Measurements from ENCODE around the gene HOXA1.

HOXA1 gene

DNA sequence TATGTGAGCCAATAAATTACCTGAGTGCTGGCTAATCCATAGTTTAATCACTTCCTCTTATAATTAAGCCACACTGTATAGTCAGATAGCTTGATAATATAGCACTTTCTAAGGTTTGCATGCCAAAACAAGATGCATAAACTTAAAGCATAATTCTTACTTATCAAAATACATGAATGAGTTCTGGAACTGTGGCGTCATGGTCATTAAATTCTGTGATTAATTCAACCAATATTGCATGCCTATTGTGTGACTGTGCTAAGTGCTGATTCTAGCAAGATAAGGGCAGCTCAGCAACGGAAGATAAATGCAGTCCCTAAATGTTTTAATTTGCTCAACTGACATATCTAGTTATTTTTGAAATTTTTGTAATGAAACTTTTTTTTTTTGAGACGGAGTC is 29.7 kb downstream of the HOXA1 start:
- TF ChIP-seq CREB1 (IDR thresholded peaks at IDR 0.05; ENCODE audit: low read depth) (no peak), TAF1 (IDR thresholded peaks at IDR 0.05; ENCODE audit: low read depth) (no peak), NFIC (IDR thresholded peaks at IDR 0.05) (no peak), CEBPB (IDR thresholded peaks at IDR 0.05) (no peak), EGR1 (IDR thresholded peaks at IDR 0.05) (no peak), FOXM1 (IDR thresholded peaks at IDR 0.05; ENCODE audit: borderline replicate concordance, low read depth) (no peak), YY1 (IDR thresholded peaks at IDR 0.05; ENCODE audit: low read depth) (no peak), TCF12 (IDR thresholded peaks at IDR 0.05; ENCODE audit: low read depth) (no peak), EP300 (IDR thresholded peaks at IDR 0.05; ENCODE audit: borderline replicate concordance) (no peak), RAD21 (IDR thresholded peaks at IDR 0.05; ENCODE audit: low read depth) (no peak), ZBTB7A (IDR thresholded peaks at IDR 0.05; ENCODE audit: low read depth) (no peak), TEAD4 (IDR thresholded peaks at IDR 0.05) (no peak)
- TF ChIP-seq, protein P1, sequence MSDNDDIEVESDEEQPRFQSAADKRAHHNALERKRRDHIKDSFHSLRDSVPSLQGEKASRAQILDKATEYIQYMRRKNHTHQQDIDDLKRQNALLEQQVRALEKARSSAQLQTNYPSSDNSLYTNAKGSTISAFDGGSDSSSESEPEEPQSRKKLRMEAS (IDR thresholded peaks at IDR 0.05) = no peak
- TF ChIP-seq, protein P2, sequence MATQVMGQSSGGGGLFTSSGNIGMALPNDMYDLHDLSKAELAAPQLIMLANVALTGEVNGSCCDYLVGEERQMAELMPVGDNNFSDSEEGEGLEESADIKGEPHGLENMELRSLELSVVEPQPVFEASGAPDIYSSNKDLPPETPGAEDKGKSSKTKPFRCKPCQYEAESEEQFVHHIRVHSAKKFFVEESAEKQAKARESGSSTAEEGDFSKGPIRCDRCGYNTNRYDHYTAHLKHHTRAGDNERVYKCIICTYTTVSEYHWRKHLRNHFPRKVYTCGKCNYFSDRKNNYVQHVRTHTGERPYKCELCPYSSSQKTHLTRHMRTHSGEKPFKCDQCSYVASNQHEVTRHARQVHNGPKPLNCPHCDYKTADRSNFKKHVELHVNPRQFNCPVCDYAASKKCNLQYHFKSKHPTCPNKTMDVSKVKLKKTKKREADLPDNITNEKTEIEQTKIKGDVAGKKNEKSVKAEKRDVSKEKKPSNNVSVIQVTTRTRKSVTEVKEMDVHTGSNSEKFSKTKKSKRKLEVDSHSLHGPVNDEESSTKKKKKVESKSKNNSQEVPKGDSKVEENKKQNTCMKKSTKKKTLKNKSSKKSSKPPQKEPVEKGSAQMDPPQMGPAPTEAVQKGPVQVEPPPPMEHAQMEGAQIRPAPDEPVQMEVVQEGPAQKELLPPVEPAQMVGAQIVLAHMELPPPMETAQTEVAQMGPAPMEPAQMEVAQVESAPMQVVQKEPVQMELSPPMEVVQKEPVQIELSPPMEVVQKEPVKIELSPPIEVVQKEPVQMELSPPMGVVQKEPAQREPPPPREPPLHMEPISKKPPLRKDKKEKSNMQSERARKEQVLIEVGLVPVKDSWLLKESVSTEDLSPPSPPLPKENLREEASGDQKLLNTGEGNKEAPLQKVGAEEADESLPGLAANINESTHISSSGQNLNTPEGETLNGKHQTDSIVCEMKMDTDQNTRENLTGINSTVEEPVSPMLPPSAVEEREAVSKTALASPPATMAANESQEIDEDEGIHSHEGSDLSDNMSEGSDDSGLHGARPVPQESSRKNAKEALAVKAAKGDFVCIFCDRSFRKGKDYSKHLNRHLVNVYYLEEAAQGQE (IDR thresholded peaks at IDR 0.05; ENCODE audit: low read depth) = no peak
- TF ChIP-seq, protein P3, sequence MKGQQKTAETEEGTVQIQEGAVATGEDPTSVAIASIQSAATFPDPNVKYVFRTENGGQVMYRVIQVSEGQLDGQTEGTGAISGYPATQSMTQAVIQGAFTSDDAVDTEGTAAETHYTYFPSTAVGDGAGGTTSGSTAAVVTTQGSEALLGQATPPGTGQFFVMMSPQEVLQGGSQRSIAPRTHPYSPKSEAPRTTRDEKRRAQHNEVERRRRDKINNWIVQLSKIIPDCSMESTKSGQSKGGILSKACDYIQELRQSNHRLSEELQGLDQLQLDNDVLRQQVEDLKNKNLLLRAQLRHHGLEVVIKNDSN (IDR thresholded peaks at IDR 0.05) = no peak

DNA sequence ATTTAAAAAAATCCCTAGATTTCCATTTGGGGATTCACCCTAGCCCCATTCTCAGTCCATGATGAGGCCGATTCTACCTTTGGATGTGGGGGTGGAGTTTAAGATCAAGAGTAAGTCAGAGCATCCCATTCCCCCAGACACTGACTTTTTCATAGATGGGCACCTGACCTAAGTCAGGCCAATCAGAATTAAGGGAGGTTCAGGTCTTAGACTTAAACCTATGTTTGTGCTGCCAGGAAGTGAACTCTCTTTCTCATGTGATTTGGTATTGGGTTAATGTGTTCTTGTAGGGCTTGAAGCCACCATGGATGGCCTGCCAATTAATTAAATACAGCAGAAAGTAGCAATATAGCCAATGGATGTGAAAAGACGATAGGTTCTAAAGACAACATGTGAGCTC is 30.1 kb downstream of the HOXA1 start:
- TF ChIP-seq, protein P3 (IDR thresholded peaks at IDR 0.05) = peak; percentile 38; the same call in 1 of the 2 replicates
- no peak for TF ChIP-seq RAD21 (IDR thresholded peaks at IDR 0.05; ENCODE audit: low read depth)

DNA sequence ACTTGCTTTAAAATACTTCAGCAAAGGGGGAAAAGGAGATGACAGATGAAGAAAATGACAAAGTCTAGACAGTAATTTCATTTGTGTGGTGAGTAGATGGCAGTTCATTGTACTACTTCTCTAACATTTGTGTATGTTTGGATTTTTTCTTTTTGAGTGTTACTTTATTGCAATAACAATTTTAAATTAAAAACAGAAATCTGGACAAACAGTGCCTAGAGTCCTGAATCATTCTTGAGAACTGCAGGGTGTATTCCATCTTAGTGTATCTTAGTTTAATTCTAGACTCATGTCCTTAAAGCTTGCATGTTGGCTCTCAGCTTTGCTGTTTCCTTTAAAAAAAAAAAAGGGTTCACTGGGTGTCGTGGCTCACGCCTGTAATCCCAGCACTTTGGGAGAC is 31.1 kb downstream of the HOXA1 start:
- TF ChIP-seq EP300 (IDR thresholded peaks at IDR 0.05; ENCODE audit: borderline replicate concordance) = no peak
- no peak for TF ChIP-seq TEAD4 (IDR thresholded peaks at IDR 0.05)
- TF ChIP-seq FOXM1 (IDR thresholded peaks at IDR 0.05; ENCODE audit: borderline replicate concordance, low read depth) = no peak
- TF ChIP-seq TAF1 (IDR thresholded peaks at IDR 0.05; ENCODE audit: low read depth) = no peak
- TF ChIP-seq, protein P1 (IDR thresholded peaks at IDR 0.05) = no peak
- no peak for TF ChIP-seq ZBTB7A (IDR thresholded peaks at IDR 0.05; ENCODE audit: low read depth)
- no peak for TF ChIP-seq CEBPB (IDR thresholded peaks at IDR 0.05)
- TF ChIP-seq NFIC (IDR thresholded peaks at IDR 0.05) = no peak
- no peak for TF ChIP-seq CREB1 (IDR thresholded peaks at IDR 0.05; ENCODE audit: low read depth)
- no peak for TF ChIP-seq TCF12 (IDR thresholded peaks at IDR 0.05; ENCODE audit: low read depth)
- TF ChIP-seq, protein P2 (IDR thresholded peaks at IDR 0.05; ENCODE audit: low read depth) = no peak
- TF ChIP-seq, protein P3 (IDR thresholded peaks at IDR 0.05) = no peak
- TF ChIP-seq RAD21 (IDR thresholded peaks at IDR 0.05; ENCODE audit: low read depth) = no peak
- TF ChIP-seq EGR1 (IDR thresholded peaks at IDR 0.05) = no peak

DNA sequence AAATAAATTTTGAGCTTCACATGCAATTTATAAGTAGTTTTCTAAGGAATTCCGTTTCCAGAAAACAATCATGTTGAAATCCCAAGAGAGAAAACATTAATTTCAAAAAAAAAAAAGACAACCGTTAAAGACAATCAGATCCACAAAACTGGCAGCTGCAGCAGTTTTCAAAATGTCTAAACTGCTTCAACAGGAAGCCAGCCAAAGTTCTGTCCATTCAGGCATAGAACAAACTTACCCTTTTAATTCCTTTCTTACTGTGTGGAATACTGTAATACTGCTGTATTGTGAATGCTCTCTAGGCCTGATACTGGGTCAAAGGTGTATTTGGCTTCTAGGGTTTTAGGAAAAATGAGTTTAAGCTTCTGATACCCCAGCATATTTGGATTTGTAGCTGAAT is 31.6 kb downstream of the HOXA1 start:
- no peak for TF ChIP-seq YY1 (IDR thresholded peaks at IDR 0.05; ENCODE audit: low read depth)
- no peak for TF ChIP-seq TAF1 (IDR thresholded peaks at IDR 0.05; ENCODE audit: low read depth)
- TF ChIP-seq, protein P1 (IDR thresholded peaks at IDR 0.05) = no peak
- no peak for TF ChIP-seq EGR1 (IDR thresholded peaks at IDR 0.05)
- no peak for TF ChIP-seq CEBPB (IDR thresholded peaks at IDR 0.05)
- no peak for TF ChIP-seq FOXM1 (IDR thresholded peaks at IDR 0.05; ENCODE audit: borderline replicate concordance, low read depth)
- no peak for TF ChIP-seq TEAD4 (IDR thresholded peaks at IDR 0.05)
- TF ChIP-seq, protein P3 (IDR thresholded peaks at IDR 0.05) = no peak
- TF ChIP-seq RAD21 (IDR thresholded peaks at IDR 0.05; ENCODE audit: low read depth) = no peak
- no peak for TF ChIP-seq NFIC (IDR thresholded peaks at IDR 0.05)
- TF ChIP-seq, protein P2 (IDR thresholded peaks at IDR 0.05; ENCODE audit: low read depth) = no peak
- TF ChIP-seq ZBTB7A (IDR thresholded peaks at IDR 0.05; ENCODE audit: low read depth) = no peak
- no peak for TF ChIP-seq EP300 (IDR thresholded peaks at IDR 0.05; ENCODE audit: borderline replicate concordance)
- no peak for TF ChIP-seq TCF12 (IDR thresholded peaks at IDR 0.05; ENCODE audit: low read depth)
- no peak for TF ChIP-seq CREB1 (IDR thresholded peaks at IDR 0.05; ENCODE audit: low read depth)

Measured in Ishikawa (cell line).